GM19438 (cell line): ENCODE measurements around the gene FAM20A.
"Not testable (repeated sequence)": the region's sequence is repeated elsewhere in the genome, so short reads cannot be mapped to it uniquely, and the experiment has no call there.

ENCODE experiments used
- ATAC-seq: cut with Tn5 transposase; IDR thresholded peaks from one replicate; pipeline ENCODE4 v1.9.1; 2021; ENCODE audit warnings: low read depth; ENCODE audit not compliant: unreplicated experiment

Gene FAM20A

GRCh38 chr17:68592682-68593641, 8.2 kb downstream of the FAM20A start:
- no peak for ATAC-seq

DNA sequence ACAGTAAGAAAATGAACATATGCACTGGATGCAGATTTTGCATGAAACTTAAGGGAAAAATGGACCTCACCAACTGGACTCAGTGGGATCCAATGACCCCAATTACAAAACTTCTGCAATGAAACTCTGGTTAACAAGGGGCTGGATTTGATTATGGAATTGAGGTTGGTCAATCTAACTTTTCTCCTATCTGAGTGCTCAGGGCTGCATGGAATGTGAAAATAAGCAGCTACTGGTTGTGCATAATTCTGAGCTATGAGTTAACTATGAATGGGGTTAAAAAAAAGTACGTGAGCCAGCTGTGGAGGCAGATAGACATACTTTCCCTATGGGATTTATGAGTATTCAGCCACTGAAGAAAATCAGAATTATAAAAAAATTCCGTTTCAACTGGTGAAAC, 9.2 kb downstream of the FAM20A start:
- no peak for ATAC-seq

DNA sequence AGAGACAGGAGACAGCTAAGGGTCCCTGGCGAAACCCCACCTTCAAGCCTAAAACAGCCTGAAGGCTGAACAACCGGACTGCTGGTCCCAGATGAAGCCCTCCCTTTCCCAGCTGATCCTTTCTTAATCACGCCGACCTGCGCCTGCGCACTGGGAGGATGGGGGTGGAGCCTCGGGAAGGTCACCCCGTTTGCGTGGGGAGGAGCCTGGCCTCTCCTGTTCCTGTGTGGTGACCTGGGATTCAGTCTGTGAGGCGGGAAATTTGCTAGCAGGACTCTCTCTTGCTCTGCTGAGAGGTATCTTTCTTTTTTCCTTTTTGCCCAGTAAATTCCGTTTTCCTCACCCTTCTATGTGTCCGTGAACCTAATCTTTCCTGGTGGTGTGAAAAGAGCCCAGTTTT, 9.6 kb downstream of the FAM20A start:
- ATAC-seq = peak; percentile 91

DNA sequence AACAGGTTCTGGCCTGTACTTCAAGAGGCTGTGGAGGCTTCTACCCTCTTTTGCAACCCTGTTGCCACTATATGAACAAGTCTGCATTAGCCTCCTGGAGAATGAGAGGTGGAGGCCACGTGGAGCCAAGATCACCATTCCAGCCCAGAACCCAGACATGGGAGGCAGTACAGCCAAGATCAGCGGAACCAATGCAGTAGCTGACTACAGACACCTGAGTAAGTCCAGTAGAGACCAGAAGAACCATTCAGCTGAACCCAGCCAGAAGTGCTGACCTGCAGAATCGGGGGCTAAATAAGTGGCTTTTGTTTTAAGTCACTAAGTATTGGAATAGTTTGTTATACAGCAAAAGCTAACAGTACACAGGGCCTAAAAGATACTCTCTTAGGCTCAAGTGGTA, 12.1 kb downstream of the FAM20A start:
- ATAC-seq = no peak

DNA sequence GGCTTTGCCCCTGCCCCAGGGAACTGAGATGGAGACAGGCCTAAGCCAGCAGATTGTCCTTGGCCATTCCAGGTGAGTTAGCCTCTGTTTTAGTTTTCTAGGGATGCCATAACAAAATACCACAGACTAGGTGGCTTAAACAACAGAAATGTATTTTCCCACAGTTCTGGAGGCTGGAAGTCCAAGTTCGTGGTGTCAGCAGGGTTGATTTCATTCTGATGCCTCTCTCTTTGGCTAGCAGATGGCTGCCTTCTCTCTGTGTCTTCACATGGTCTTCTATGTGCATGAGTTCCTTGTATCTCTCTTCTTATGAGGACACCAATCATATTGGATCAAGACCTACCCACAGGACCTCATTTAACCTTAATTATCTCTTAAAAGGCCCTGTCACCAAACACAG, 12.8 kb downstream of the FAM20A start:
- ATAC-seq = no peak

- ATAC-seq = no peak
Observed at GRCh38 chr17:68587847-68588246, 13.3 kb downstream of the FAM20A start.

DNA sequence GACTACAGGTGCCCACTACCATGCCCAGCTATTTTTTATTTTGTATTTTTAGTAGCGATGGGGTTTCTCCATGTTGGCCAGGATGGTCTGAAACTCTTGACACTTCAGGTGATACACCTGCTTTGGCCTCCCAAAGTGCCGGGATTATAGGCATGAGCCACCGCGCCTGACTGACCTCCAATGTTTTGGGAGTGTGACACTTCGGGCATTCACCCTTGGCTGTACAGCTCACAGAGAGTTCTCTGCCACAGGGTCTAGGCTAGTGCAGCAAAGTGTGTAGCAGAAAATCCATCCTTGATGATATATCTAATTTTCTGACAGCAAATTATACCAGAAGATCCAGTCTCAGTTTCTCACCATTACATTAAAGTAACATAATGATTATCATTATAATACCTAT, 14.1 kb downstream of the FAM20A start:
- no peak for ATAC-seq

- ATAC-seq = no peak
Observed at GRCh38 chr17:68585643-68586042, 15.5 kb downstream of the FAM20A start.

- ATAC-seq = no peak
Observed at GRCh38 chr17:68584581-68585303, 16.4 kb downstream of the FAM20A start.

GRCh38 chr17:68582867-68583266, 18.3 kb downstream of the FAM20A start:
- not testable (repeated sequence) for ATAC-seq

- ATAC-seq = no peak
Observed at GRCh38 chr17:68581863-68582645, 19.1 kb downstream of the FAM20A start.

DNA sequence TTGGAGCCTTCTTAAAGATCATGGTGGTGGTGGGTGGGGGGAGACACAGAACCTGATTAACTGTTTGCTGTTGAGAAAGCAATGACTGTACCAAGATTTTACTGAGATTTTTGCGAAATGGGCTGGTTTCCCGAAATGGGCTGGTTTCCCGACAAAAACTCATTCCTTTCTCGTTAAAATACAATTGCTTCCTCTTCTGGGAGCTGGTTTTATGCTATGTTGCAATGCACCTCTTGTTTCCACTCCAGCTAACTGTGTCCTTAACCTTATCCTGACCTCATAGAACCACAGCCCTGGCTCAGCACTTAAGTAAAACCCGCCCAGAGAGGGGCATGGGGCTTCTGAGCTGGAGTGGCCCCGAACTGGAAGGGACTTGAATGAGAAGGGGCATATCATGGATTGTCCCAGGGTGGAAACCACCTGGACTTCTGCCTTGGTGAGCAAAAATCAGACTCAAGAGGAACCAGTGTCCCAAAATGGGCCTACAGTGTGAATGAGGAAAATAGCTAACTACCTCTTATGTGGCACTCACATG, 20.9 kb downstream of the FAM20A start:
- ATAC-seq = no peak

DNA sequence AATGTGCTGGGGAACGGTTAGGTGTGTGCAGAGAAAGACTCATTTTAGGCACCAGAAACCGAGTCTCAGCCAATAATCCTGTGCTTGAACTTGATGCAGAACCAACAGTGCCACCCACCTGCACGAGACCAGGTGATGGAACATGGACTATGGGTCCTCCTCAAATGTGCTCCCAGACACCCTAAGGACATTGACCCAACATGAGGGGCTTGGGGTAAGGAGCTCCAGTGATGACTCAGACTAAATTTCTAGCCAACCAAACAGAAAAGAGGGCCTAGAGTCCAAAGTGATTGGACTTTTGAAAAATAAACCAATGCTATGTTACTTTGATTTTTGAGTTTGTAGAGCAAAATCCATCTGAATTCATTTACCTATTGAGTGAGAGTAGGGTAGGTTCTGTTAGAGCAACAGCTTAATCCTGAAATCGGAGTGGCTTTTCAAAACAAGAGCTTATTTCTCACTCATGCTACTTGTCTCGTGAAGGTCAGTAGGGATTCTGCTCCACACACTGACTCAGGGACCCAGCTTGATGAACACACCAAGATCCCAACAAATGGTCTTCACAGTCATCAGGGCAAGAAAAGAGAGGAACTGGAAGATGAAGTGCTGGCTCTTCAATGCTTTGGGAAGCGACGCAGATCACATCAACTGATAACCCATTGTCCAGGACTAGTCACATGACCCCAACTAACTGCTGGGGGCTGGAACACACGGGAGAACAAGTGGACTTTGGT, 21.8 kb downstream of the FAM20A start:
- no peak for ATAC-seq

DNA sequence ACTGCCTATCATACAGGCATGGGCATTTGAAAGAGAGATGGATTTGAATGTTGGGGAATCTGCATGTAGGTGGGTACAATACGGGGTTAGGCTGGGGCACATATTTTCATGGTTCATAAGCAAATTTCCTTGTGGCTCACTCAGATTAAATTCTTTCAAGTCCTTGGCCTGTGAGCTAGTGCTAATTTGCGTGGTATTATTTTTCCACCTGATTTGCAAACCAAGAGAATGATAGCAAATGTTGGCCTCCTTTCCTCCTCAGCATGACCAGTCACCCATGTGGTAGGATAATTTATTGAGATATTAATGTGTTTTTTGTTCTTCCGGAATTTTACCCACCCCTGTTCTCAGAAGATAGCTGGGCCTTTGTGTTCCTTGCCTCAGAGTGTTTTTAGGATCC, 22.9 kb downstream of the FAM20A start:
- ATAC-seq = no peak

GRCh38 chr17:68577497-68577821, 23.7 kb downstream of the FAM20A start:
- ATAC-seq = no peak

DNA sequence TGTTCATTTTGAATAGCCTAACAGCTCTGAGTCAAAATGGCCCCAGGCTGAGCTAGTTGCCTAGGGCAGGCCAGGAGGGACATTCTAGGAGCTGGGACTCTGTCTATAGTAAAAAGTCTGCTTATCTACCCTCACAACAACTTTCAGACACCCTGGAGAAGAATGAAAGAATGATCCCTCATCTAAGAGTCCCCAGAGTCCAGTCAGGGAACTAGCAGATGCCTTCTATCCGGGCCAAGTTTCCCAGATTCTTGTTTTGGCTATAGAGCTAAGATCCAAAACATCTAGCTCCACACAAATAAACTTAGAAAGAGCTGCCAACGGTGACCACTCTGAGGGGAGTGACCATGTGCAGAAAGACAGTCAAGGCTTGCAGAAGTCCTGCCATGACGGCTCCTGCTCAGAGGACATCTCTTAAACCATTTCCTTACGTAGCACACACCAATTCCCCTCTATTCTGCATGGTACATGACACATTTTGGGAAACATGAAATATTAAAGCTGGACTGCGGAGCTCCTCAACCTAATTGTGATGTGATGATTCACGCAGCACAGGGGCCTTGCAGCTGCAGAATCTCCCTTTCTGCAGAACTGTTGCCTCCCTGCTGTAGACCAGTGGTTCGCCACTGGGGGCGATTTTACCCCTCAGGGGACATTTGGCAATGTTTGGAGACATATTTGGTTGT, 24.2 kb downstream of the FAM20A start:
- ATAC-seq = no peak

DNA sequence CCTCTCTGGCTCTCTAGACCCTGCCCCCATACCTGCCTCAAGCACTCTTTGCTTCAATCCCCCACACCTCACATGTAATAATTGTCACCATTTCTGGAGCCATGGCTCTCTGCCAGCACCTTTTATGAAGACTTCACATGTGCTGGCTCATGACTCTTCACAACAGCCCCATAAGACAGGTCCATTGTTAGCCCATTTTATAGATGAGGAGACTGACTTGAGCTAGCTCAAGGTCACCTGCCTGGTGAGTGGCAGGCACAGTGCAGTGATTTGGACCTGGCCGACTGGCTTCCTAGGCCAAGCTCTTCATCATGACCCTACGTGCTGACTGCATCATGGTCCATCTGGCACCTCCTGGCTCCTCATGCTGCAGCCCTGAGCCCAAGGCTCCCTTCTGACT, 25.0 kb downstream of the FAM20A start:
- ATAC-seq = no peak

DNA sequence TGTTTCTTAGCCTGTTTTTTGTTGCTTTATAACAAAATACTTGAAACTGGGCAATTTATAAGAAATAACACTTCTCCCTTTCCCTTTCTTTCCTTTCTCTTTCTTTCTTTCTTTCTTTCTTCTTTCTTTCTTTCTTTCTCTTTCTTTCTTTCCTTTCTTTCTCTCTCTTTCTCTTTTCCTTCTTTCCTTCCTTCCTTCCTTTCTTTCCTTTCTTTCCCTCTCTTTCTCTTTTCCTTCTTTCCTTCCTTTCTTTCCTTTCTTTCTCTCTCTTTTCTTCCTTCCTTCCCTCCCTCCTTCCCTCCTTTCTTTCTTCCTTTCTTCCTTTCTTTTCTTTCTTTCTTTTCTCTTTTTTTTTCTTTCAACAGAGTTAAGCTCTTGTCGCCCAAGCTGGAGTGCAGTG, 27.8 kb downstream of the FAM20A start:
- no peak for ATAC-seq

- ATAC-seq = no peak
Observed at GRCh38 chr17:68572138-68572842, 28.9 kb downstream of the FAM20A start.
